ACHN (cell line): Measurements from ENCODE around the gene TDRD1.

Experiments used
- DNase-seq: peaks from one replicate; pipeline ENCODE4 v3.0.0-alpha.2; 2015
- in situ Hi-C: cut with HindIII; loops from 2 replicates; pipeline ENCODE4 v1.10.0; 2017; ENCODE audit warnings: low sequenced_read_pairs, low pct_ligation_motif_present, low pct_unique_long_range_greater_than_20kb

TDRD1 gene

DNA sequence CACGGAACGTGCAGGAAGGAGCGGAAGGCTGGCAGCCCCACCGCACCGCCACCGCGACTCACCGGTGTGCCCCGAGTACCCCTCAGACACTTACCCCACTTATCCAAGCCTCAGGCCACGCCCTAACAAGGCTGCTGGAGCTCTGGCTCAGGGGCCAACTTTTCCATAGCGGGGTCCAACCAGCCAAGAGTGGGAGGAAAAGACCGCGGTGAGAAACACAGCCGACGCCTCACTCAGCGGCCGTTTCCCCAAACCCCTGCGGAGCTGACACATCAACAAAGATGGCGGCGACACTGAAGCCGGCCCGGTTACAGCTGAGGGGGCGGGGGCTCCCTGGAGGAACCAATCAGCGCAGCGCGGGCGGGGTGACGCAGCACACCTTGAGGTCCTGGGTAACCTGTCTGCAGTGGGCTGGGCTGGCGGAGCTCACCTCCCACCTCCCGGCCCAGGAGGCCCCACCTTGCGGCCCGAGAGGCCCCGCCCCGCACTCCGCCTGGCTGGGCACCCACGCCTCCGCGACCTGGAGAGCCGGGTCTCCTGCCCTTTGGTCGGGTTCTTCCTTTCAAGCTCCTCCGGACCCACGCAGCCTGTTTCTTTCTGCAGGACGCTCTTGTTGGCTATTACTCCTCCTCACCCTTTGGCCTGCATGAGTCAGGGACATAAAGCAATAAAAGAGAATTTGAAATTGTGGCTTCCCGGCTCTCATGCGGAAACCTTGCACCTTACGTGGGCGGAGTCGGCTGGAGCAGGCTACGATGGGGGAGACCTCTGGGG lies 5.0 kb upstream of the TDRD1 start, which contains the start of gene CCDC186:
CCDC186 (minus strand) TSS at position 283 of the 774 bp plus-strand sequence. CDS start 10,935 bp downstream, outside the sequence.
- DNase-seq: peak; percentile 98

DNA sequence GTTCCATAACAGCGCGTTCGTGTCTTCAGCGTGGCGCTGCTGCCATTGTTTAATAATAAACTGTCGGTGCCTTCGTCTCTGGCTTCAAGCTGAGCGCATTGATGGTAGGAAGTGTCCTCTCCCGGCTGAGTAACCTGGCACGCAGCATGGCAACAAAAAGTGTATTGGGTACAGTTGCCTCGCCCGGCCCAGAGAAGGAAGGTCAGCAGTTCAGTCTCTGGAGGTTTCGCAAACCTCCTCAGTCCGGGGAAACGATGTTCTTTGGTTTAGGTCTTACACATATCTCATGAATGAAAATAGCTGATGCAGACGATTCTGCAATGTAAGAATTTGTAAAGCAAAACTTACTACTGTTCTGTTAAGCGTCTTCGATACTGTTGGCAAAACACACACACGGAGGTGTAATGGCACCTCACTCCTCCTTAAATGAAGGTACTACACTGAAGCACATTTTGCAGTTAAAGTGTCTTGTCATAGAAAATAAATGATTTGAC lies 4.4 kb upstream of the TDRD1 start:
- in situ Hi-C loops: no loop called here

More for the DNA sequence above, 5.0 kb upstream of the TDRD1 start, which contains the start of gene CCDC186:
- in situ Hi-C loops: no loop called here

DNA sequence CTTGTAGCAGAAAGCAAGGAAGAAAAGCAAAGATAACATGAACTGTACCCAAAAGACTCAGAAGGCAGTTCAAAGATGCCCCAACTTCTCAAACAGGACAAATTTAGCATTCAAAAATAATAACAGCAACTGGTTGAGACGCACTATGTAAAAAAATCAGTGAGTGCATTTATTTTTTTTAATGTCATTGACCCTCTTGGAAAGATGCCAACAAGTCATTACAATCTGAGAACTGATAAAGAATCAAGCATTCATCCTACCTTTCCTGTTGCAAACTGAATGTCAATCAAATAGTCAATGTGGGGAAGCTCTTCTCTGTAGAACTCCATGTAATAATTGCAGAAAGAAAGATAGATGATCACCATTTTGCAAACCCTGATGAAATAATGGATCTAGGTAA lies 3.5 kb upstream of the TDRD1 start:
- DNase-seq: no peak
- in situ Hi-C loops: no loop called here

More for the DNA sequence above, 4.4 kb upstream of the TDRD1 start:
- no peak for DNase-seq

DNA sequence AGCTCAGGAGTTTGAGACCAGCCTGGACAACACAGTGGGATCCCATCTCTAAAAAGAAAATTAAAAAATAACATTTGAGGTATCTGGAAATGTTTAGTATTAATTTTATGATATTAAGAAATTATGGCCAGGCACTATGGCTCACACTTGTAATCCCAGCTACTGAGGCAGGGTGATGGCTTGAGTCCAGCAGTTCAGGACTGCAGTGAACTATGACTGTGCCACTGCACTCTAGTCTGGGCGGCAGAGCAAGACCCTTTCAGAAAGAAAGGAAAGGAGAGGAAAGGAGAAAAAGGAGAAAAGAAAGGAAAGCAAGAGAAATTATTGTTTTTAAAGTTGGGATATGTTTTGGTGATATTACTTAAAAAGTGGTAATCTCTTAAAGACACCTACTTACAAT lies 2.6 kb upstream of the TDRD1 start:
- DNase-seq: no peak
- in situ Hi-C loops: no loop called here

DNA sequence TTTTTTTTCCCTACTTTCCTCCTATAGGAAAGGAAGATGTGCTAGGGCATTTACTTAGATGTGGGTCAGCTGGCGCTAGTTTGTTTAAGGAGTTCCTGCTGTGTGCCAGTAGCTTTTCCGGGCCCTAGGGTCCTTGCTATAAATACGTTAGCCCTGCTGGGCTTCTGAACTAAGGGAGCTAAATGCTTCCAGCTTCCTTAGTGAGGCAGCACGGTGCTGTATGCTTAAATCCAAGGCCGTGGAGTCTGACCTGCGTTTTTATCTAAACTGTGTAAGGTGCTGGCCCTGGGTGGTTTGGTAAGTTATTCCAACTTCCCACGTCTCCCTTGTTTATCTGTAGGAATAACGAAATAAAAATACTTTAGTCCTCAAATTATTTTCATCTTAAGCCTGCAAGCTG lies 594 bp downstream of the TDRD1 start:
- DNase-seq: no peak
- in situ Hi-C loops: no loop called here

DNA sequence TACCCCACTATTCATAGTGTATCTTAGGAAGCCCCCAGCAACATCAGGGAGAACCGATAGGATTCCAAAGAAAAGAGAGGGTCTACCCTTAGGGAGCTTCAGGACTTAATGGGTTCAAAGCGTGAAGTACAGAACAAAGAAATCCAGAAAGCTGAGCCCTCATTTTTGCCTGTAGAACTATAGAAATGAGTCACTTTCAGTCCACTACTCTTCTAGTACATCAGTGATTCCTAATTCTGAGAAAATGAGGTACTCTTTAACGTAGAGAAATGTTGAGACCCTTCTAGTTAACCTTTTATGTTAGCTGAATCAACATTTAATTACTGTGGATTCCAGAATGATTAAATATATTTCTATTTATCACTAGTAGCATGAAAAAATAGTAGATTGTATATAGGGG lies 1.8 kb downstream of the TDRD1 start:
- no peak for DNase-seq
- in situ Hi-C loops: no loop called here

DNA sequence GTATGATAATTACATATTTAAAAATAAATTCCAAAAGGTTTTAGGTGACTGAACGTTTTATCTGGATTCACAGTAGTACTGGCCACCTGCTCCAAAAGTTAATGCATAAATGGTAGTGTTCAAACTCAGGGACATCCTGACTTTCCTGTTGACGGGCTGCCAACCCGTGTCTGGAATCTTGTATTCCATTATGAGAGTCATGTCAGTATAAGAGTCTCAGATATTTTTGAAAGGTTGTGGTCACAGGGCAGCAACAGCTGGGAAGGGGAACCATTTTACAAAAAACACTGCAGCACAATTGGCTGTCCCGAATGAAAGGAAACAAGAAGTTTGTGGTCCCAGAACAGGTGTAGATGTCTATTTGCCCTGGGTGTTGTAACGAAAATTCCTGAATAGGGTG lies 2.8 kb downstream of the TDRD1 start:
- in situ Hi-C loops: no loop called here

DNA sequence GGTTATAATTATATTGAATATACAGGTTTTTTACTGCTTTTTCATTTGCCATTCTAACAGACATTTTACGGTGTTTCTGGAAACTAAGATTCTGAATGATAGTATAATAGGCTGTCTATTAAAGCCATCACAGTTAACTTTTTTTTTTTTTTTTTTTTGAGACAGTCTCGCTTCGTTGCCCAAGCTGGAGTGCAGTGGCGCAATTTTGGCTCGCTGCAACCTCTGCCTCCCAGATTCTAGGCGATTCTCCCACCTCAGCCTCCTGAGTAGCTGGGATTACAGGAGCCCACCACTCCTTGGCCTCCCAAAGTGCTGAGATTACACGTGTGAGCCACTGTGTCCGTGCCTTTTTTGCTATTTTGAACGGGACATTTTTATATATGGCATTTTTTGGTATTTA lies 4.4 kb downstream of the TDRD1 start:
- no peak for DNase-seq
- in situ Hi-C loops: no loop called here

More for the DNA sequence above, 2.8 kb downstream of the TDRD1 start:
- no peak for DNase-seq

DNA sequence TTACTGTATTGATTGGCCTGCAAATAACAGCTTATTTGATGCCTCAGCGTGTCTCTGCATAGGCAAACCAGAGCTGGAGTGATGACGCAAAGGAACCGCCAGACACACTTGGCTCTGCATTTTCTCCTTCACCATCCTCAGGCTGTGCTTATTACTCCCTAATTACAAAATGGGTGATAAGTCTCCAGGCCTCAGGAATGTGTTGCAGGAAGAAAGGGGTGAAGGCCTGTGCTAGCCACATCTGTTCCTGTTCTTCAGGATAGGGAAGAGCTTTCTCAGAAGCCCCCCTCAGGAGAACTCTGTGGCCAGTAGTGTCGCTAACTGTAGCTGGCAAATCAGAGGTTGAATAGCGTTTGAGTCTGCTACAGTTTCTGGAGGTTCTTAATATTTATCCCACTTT lies 5.1 kb downstream of the TDRD1 start:
- in situ Hi-C loops: no loop called here
- no peak for DNase-seq

DNA sequence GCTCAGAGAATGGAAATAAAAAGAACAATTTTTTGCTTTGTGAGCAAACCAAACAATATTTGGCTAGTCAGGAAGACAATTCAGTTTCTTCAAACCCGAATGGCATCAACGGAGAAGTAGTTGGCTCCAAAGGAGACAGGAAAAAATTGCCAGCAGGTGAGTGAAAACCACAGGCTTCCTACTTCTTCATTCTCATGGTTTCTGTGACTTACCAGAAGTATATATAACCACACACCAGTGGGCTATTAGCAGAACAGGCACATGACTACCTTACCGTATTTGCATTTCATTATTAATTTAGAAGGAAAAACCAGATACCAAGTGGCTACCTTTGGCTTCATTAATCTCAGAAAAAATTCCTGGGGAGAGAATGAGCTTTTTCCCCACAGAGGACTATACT lies 8.8 kb downstream of the TDRD1 start:
- in situ Hi-C loops: no loop called here

DNA sequence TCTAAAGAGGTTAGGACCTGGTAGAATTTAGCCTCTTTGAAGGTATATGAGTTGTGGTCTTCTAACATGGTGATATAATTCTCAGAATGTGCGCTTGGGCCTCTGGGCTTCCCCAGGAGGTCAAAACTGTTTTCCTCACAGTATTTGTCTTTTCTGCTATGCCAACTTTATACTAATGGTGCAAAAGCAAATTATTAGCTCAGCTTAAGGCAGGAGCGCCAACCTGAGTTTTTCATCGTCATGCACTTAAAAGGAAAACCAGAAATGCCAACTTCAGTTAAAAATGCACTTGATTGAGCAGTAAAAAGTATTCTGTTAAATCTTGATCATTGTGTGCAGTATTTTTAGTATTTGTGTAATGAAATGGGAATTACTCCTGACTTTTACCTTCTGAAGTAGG lies 9.7 kb downstream of the TDRD1 start:
- in situ Hi-C loops: no loop called here
- DNase-seq: no peak

More for the DNA sequence above, 8.8 kb downstream of the TDRD1 start:
- no peak for DNase-seq

DNA sequence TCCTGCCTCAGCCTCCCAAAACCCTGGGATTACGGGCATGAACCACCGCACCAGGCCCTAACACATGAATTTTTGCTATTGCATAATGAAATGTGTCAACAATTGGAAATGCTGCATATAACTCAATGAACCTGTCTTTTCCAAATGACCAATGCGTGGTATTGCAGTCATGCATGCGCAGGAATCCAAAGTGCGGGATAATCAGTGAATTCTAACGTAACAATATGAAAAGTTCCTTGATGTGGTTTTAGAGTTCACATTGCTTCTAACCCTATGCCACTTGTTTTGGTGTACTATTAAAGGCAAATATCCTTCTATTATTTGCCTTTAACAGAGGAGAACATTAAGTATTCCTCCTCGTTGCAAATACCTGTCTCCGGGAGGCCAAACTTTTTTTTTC lies 10.5 kb downstream of the TDRD1 start:
- in situ Hi-C loops: no loop called here
- no peak for DNase-seq

DNA sequence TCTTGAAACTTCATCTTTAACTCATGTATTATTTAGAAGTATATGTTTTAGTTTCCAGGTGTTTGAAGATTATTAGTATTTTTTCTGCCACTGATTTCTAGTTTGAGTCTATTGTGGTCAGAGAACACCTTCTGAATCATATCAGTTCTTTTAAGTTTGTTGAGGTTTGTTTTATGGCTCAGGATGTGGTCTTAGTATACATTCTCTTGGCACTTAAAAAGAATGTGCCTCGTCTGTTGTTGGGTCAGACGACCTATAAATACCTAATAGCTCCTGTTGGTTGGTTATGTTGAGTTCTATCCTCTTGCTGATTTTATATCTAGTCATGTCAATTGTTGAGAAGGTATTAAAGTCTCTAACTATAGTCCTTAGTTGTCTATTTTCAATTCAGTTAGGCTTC lies 15.9 kb downstream of the TDRD1 start:
- DNase-seq: no peak

DNA sequence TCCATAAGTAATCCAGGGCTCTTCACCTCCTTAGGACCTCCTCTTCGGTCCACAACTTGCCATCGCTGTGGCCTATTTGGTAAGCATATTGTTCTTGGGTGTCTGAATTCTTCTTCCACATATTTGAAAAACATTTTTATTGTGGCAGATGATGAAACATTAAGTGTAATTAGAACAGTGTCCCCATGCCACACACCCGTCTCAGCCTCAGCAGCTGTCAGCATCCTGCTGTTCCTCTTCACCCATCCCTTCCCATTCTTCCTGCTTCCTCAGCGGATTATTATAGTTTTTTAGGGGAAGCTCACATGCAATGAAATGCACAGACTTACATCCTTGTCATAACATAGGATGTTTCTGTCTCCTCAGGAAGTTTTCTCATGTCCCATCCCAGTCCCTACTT lies 20.1 kb downstream of the TDRD1 start:
- DNase-seq: no peak
- in situ Hi-C loops: no loop called here

More for the DNA sequence above, 15.9 kb downstream of the TDRD1 start:
- in situ Hi-C loops: no loop called here

DNA sequence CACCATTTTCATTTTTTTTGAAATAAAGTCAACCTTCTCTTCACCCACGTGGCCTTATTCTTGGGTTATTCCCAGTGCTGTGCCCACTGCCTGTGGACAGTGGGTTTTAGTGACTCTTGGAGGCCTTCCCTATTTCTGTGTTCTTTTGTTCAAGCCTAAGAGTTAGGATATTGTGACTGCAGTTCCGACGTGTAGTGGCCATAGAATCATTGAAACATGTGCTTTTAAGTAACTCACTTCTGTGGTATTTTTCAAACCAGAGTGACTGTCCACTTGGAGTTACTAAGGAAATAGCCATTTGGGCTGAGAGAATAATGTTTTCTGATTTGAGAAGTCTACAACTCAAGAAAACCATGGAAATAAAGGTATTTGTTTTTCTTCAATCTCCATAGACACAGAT lies 23.7 kb downstream of the TDRD1 start:
- in situ Hi-C loops: no loop called here
- no peak for DNase-seq

DNA sequence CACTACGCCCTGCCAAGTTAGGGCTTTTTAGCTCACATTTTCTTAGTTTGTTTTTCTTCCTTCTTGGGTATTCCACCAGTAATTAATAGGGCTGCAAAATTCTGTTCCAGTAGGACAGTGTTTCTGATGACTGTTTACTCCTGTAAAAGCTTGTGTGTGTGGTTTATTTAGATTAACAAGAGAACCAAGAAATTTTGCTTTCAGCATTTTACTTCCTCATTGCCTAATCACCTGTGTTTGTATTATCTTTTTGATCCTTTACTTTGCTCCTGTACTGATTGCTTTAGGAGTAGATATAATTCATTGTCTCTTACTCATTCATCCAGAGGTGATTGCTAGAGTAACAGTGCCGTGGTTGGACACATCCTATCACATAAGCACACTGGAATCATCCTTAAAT lies 27.7 kb downstream of the TDRD1 start:
- DNase-seq: no peak
- in situ Hi-C loops: no loop called here

DNA sequence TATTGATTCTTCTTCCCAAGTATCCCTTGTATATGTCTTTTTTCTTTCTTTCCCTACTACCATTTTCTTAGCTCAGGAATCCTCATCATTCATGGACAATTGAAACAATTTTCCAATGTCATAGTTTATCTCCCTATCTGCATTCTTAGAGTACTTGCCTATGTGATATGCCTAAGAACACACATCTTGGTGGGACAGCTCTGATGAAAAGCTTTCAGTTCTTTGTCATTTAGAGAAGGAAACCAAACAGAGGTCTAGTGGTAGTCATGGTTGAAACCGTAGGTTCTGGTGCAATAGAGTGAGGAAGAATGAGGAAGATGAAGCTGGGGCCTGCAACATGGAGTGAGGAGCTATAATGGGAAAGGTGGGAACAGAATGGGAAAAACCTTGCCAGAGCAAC lies 28.2 kb downstream of the TDRD1 start:
- DNase-seq: no peak
- in situ Hi-C loops: no loop called here

DNA sequence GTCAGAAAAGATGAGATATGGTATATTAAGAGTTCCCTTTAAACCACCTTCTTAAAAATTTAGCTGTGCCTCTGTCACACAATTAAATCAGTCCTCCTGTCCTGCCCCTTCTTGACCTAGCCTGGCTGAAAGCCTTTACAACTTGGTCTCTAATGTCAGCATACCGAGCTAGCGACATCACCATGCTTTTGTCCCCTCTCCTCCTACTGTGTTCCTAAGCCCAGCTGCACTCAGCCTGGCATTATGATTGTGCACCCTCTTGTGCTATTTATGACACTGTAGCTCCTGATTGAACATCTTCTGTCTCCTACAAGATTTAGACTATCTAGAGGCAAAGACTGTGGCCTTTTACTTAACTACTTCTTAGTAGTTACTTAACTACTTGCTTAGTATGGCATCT lies 29.2 kb downstream of the TDRD1 start:
- no peak for DNase-seq

DNA sequence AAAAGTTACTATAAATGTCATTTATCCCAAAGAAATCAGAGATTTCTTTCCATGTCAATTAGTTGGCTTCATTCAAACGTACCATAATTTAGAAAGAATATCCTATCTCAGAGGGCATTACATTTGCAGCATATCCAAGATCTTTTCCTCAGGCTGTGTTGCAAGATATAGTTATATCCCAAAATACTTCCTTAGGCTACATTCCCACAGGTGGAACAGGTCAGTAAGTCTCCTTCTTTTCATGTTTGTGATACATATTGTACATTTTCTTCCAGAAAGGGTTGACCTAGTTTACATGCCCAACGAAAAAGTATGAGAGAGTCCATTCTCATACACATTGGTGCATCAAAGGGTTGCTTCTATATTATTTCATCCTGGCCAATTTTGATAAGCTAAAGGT lies 33.0 kb downstream of the TDRD1 start:
- no peak for DNase-seq
- in situ Hi-C loops: no loop called here

More for the DNA sequence above, 29.2 kb downstream of the TDRD1 start:
- in situ Hi-C loops: no loop called here

DNA sequence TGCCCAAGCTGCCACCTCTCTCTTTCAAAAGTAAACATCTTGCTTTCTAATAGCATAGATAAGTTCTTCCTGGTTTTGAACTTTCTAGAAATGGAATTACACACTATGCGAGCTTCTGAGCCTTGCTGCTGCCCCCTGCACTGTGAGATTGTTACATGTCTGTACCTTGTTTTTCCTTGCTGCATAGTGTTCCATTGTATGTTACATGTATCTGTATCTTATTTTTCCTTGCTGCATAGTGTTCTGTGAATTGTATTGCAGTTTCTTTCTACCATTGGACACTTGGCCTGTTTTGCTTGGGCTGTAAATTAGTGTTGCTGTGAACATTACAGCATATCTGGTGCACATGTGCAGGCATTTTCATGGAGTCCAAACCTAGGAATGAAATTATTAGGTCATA lies 35.9 kb downstream of the TDRD1 start:
- in situ Hi-C loops: no loop called here

More for the DNA sequence above, 35.9 kb downstream of the TDRD1 start:
- DNase-seq: no peak
